ENCODE measurements around the gene HSF4. TPM values are rescaled to one million over a fixed set of nuclear protein-coding genes. Genes with fewer than 3 reads are reported as not detected.
A peak's percentile ranks its signal among the peaks of the same experiment; 100 is the strongest.

HSF4 gene
- total RNA-seq, 1 experiment from 2014 or later = 25.6 TPM

DNA sequence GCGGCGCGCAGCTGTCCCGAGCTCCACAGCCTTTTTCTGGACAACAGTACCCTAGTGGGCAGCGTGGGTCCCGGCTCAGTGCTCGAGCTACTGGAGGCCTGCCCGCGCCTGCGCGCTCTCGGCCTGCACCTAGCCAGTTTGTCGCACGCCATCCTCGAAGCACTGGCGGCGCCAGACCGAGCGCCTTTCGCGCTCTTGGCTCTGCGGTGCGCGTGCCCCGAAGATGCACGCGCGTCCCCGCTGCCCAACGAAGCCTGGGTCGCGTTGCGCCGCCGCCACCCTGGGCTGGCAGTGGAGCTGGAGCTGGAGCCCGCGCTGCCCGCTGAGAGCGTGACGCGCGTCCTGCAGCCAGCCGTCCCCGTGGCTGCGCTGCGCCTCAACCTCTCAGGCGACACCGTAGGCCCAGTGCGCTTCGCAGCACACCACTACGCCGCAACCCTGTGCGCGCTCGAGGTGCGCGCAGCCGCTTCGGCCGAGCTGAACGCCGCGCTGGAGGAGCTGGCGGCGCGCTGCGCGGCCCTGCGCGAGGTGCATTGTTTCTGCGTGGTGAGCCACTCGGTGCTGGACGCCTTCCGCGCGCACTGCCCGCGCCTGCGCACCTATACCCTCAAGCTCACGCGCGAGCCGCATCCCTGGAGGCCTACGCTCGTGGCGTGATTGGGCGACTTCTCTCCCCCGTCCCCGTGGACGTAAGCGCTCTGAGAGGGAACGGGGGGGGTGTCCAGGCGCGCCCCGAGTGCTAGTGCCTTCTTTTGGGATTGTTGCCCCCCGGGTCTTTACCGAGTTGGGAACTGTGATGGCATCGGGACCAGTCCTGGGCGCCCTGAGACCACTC lies 1.2 kb upstream of the HSF4 start:
- in situ Hi-C loops (cut with HindIII; ENCODE audit: low pct_unique_long_range_greater_than_20kb, low sequenced_read_pairs) = no loop called here

GRCh38 chr16:67163999-67164558 lies 466 bp upstream of the HSF4 start:
- in situ Hi-C loops (cut with HindIII; ENCODE audit: low pct_unique_long_range_greater_than_20kb, low sequenced_read_pairs) = no loop called here
- DNase-seq (ENCODE audit: low read depth) = no peak

More for the DNA sequence above, 1.2 kb upstream of the HSF4 start:
- no peak for DNase-seq (ENCODE audit: low read depth)

GRCh38 chr16:67165121-67166078 lies 855 bp downstream of the HSF4 start:
- DNase-seq (ENCODE audit: low read depth) = no peak
- in situ Hi-C loops (cut with HindIII; ENCODE audit: low pct_unique_long_range_greater_than_20kb, low sequenced_read_pairs) = no loop called here

DNA sequence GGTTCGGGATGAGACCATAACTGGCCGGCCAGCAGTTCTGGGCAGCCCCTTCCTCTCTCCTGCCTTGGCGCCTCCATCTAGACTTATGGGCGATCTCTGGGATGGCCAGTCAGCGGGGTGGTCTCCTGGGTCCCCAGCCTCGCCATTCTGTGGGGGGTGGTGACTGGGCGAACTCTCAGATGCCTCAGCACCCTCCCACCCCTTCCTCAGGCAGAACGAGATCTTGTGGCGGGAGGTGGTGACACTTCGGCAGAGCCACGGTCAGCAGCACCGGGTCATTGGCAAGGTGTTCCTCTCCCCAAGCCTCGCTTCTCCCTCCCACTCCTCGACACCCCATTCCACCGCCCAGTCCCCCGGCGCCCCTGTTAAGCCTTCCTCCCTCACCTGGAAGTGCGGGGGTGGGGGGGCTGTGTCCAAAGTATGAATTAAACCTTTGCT lies 1.6 kb downstream of the HSF4 start:
- DNase-seq (ENCODE audit: low read depth) = no peak
- in situ Hi-C loops (cut with HindIII; ENCODE audit: low pct_unique_long_range_greater_than_20kb, low sequenced_read_pairs) = no loop called here

DNA sequence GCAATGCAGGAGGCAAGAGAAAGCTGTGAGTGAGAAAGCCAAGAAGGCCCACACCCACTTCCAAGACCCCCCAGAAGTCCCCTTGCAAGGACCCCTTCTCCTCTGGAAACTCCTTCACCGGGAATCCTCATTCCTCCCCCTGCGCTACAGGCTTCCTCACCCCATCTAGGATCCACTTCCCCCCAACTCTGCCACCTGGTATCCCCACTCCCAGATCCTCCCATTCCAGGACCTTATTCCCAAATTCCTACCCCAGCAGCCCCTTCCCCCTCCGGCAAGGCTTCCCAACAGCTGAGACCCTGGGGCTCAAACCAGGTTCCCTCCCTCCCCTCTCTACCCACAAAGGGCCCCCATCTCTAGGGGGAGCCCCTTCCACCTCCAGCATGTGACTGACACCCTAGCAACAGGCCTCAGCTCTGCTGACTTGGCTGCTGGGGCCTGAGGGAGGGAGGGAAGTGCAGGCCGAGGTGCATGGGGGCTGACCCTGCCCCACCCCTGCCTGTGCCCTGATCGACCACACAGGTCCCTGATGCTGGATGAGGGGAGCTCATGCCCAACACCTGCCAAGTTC lies 2.1 kb downstream of the HSF4 start:
- no peak for DNase-seq (ENCODE audit: low read depth)
- in situ Hi-C loops (cut with HindIII; ENCODE audit: low pct_unique_long_range_greater_than_20kb, low sequenced_read_pairs) = no loop called here

DNA sequence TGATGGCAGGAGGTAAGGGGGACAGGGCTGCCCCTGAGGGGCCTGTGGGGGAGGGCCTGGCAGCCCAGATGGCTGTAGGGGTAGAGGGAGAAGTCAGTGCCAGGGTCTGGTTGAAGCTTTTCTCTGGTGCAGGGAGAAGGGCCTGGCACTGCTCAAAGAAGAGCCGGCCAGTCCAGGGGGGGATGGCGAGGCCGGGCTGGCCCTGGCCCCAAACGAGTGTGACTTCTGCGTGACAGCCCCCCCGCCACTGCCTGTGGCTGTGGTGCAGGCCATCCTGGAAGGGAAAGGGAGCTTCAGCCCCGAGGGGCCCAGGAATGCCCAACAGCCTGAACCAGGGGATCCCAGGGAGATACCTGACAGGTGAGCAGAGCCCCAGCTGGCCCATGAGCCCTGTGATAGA lies 3.0 kb downstream of the HSF4 start:
- no peak for DNase-seq (ENCODE audit: low read depth)
- in situ Hi-C loops (cut with HindIII; ENCODE audit: low pct_unique_long_range_greater_than_20kb, low sequenced_read_pairs) = no loop called here

DNA sequence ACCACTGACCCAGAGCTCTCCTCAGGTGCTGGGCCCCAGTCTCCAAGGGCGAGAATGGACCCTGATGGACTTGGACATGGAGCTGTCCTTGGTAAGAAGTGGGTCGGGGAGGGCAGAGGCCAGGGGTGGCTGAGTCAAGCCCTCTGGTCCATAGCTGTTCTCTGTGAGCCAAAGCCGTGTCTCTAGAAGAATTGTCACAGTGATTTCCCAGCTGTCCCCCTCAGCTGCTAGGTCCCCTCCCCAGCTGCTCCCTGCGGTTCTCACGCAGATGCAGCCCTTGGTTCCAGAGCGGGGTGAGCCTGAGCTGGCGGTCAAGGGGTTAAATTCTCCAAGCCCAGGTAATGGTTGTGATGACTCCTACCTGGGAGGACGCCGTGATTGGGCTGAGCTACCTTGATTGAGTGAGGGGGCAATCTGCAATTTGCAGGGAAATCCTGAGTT lies 4.5 kb downstream of the HSF4 start:
- no peak for DNase-seq (ENCODE audit: low read depth)
- in situ Hi-C loops (cut with HindIII; ENCODE audit: low pct_unique_long_range_greater_than_20kb, low sequenced_read_pairs) = no loop called here

GRCh38 chr16:67169642-67170167 lies 5.2 kb downstream of the HSF4 start:
- DNase-seq (ENCODE audit: low read depth) = no peak
- in situ Hi-C loops (cut with HindIII; ENCODE audit: low pct_unique_long_range_greater_than_20kb, low sequenced_read_pairs) = no loop called here

DNA sequence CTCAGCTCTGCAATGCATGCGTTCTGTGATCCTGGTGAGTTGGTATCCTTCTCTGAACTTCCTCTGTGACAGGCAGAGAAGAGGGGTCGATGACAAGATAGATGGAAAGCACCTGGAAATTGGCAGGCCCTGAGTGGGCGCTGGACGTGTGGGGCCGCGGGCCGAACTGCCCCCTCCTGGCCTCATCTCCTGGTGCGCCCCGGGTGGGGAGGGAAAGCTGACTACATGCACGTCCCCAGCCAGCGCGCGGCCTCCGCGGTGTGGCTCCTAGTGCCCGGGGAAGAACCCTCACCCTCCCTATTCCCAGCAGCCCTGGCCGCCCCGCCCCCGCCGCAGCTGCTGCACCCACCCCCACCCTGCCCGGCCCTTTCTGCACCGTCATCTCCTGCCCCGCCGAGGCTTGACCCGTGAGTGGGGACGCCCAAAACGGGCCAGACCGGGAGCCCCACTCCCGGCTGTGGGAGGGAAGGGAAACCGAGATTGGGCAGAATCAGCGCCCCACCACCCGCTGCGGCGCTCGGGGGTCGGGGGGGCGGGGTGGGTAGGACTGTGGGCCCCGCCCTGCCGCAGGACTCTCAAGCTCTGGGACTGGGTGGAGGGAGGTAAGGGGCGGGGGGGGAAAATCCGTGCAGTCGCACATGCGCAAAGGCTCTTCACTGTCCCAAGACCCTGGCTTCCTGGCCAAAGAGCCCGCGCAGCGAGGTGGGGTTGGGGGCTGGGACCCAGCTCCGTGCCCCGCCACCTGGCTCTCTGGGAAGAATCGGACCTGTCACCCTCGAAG lies 5.8 kb downstream of the HSF4 start, which contains the start of gene NOL3:
Gene NOL3 (plus strand): TSS at position 371 of the 781 bp plus-strand sequence.
- DNase-seq (ENCODE audit: low read depth) = peak; percentile 92
- in situ Hi-C loops (cut with HindIII; ENCODE audit: low pct_unique_long_range_greater_than_20kb, low sequenced_read_pairs) = no loop called here

GRCh38 chr16:67170949-67171649 lies 6.6 kb downstream of the HSF4 start:
- in situ Hi-C loops (cut with HindIII; ENCODE audit: low pct_unique_long_range_greater_than_20kb, low sequenced_read_pairs) = no loop called here
- peak; percentile 83 for DNase-seq (ENCODE audit: low read depth)

DNA sequence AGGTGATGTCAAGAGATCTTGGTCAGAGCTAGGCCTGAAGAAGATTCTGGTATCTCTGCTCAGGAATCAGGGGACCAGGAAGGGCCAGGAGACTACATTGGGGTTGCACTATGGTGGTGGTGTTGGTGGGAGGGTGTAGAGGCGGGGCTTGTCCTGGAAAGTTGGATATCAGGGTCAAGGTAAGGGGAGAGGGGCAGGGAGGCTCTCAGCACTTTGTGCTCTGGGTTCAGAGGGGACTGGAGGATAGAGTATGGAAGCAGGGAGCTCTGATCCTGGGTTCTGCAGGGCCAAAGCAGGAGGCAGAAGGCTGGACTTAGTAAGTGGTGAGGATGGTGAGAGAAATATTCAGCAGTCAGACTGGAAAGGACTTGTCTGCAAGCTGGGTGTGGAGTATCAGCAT lies 8.8 kb downstream of the HSF4 start:
- DNase-seq (ENCODE audit: low read depth) = no peak
- in situ Hi-C loops (cut with HindIII; ENCODE audit: low pct_unique_long_range_greater_than_20kb, low sequenced_read_pairs) = no loop called here

DNA sequence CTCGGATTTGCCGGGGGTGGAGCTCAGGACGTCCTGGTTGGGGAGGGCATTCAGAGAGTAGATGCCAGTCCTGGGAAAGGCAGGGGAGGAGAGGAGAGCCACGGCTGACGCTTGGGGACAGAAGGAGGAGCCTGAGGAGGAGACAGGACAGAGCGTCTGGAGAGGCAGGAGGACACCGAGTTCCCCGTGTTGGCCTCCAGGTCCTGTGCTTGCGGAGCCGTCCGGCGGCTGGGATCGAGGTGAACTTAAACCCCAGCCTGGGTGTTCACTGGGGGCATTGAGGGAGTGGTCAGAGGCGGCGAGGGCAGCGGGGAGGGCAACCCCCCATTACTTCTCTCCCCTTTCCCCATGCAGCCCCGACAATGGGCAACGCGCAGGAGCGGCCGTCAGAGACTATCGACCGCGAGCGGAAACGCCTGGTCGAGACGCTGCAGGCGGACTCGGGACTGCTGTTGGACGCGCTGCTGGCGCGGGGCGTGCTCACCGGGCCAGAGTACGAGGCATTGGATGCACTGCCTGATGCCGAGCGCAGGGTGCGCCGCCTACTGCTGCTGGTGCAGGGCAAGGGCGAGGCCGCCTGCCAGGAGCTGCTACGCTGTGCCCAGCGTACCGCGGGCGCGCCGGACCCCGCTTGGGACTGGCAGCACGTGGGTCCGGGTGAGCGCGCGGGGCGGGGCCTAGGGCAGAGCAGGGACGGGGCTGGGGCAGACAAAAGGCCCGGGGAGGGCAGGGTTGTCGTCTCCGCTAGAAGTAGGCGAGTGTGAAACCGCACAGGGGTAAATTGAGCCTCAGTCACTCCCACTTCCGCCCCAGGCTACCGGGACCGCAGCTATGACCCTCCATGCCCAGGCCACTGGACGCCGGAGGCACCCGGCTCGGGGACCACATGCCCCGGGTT lies 9.5 kb downstream of the HSF4 start:
- in situ Hi-C loops (cut with HindIII; ENCODE audit: low pct_unique_long_range_greater_than_20kb, low sequenced_read_pairs) = no loop called here

GRCh38 chr16:67174706-67175231 lies 10.2 kb downstream of the HSF4 start:
- no peak for DNase-seq (ENCODE audit: low read depth)
- in situ Hi-C loops (cut with HindIII; ENCODE audit: low pct_unique_long_range_greater_than_20kb, low sequenced_read_pairs) = no loop called here

More for the DNA sequence above, 9.5 kb downstream of the HSF4 start:
- peak; percentile 88 for DNase-seq (ENCODE audit: low read depth)

DNA sequence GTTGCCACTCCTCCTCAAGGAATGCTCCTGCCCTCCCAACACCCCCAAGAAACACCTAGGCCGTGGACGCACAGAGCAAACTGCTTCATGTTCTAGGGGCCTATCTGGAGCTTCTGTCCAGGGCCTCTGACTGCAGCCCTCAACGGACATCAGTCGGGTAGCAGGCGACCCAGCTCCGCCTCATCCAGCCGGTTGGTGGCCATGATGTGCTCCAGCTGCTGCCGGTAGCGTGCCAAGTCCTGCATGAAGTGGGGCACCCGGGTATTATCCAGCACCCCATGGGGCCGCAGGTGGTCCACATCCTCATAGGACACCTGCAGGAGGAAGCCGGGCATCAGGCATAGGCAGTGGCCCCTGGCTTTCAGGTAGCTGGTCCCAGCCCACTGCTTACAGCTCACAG lies 12.1 kb downstream of the HSF4 start:
- in situ Hi-C loops (cut with HindIII; ENCODE audit: low pct_unique_long_range_greater_than_20kb, low sequenced_read_pairs) = no loop called here
- DNase-seq (ENCODE audit: low read depth) = no peak

GRCh38 chr16:67177743-67178699 lies 13.5 kb downstream of the HSF4 start:
- DNase-seq (ENCODE audit: low read depth) = peak; percentile 72

More at GRCh38 chr16:67177743-67178699, 13.5 kb downstream of the HSF4 start:
- in situ Hi-C loops (cut with HindIII; ENCODE audit: low pct_unique_long_range_greater_than_20kb, low sequenced_read_pairs) = no loop called here

Measured in Caki2 (cell line).